ENCODE measurements around the gene EXD1.

Gene EXD1

DNA sequence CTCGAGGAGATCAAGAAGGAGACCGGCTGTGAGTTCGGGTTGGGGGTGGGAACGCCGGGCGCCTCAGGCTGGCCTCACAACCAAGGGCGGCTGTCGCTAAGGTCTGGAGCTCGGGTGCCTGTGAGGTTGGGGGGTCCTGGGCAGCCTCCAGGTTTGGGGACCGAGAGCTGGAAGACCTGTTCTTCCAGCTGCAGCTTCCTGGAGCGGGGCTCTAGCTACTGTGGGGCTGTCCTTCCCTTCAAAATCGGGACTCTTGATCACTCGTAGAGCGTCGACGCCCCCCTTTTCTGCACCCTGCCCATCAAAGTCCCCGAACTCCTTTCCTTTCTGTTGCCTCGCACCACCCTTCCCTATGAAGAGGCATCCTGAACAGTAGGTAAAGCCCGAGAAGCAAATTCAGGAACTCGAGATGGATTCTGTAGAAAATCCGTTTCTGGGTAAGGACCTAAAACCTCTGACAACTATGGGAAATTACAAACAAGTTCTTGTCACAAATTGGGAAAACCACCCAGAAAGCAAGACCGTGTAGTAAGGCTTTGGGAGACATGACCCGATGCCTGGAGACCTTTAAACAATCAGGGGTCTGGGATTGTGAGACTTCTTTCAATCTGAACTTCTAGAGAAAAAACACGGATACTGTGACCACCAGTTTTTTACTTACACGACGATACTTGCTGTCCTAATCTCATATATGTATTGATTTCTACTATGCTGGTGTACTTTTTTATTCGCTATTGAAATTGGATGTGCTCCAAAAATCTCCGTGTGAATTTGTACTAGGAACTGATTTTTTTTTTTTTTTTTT, 1.1 kb upstream of the EXD1 start:
- DNase-seq (ENCODE audit: low read depth in 4 of 4, low spot score in 1 of 4), result no peak

- DNase-seq (ENCODE audit: low read depth in 4 of 4, low spot score in 1 of 4), result no peak
Measured at GRCh38 chr15:41230345-41230649, 260 bp downstream of the EXD1 start.

DNA sequence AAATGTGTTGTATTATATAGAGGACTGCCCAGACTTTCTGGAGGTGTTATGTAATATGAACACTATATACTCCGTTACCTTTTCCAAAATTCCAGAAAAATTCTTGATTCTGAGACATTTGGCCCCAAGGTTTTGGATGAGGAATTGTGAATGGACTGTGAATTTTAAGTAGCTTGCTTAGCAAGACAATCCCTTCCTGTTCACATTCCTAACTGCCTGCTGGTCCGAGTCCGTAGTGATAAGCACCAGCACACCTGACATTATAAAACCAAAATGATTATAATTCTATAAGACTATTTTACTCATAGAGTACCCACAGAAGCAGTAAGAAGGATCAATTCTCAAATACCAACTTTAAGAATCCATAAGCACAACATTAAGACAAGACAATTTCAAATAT, 11.2 kb downstream of the EXD1 start:
- DNase-seq (ENCODE audit: low read depth in 4 of 4, low spot score in 1 of 4), result no peak

DNA sequence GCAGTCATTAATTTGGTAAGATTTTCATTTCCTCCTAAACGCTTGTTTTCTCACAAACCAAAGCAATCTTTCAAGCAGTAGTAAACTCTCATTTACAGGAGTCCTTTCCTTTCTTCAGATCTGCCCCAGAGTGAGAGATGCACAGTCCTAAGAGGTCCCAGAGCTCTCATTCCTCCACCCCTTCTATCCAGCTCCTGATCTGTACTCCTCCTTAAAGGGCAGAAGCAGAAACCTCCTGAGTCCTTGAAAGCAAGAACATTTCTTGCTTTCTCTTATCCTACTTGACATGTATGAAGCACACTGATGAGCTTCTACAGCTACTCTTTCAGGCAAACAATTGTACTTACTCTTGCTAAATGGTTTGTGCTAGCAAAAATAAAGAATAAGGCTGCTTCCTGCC, 11.7 kb downstream of the EXD1 start:
- no peak for DNase-seq (ENCODE audit: low read depth in 4 of 4, low spot score in 1 of 4)

DNA sequence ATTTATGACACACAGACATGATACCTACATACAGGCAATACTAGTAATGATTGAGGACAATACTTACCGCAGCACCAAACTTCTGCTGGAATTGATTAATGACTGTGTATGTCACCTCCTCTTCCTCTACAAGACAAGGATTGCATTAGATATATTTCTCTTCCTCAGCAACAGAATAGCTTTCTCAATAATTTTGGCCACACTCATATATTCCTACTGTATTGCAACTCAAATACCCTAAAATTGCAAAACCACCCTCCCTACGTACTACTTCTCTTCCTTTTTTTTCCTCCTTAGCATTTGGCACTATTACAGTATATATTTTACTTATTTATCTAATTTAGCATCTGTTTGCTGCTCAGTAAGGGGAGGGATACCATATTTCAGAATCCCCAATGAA, 14.8 kb downstream of the EXD1 start:
- no peak for DNase-seq (ENCODE audit: low read depth in 4 of 4, low spot score in 1 of 4)

DNA sequence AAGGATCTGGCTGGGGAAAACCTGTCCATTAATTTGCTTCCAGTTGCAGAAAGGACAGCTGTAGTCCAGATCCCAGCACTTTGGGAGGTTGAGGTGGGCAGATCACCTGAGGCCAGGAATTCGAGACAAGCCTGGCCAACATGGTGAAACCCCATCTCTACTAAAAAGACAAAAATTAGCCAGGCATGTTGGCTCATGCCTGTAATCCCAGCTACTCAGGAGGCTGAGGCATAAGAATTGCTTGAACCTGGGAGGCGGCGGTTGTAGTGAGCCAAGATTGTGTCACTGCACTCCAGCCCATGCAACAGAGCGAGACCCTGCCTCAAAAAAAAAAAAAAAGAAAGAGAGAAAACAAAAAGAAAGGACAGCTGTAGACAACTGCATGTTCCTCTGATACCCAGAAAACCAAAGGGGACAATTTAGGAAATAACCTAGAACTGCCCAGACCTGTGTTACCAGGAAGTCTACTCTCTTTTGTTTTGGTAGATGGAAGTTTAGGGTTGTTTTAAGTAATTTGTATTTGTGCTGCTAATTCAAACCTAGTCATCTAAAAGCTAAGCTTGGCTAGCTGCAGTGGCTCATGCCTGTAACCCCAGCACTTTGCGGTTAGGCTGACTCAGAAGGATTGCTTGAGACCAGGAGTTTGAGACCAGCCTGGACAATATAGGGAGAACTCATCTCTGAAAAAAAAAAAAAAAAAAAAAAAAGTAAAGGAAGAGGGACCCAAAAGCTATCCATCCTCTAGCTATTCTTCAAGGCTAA, 22.7 kb downstream of the EXD1 start:
- no peak for DNase-seq (ENCODE audit: low read depth in 4 of 4, low spot score in 1 of 4)

GRCh38 chr15:41205315-41205714, 25.2 kb downstream of the EXD1 start:
- DNase-seq (ENCODE audit: low read depth in 4 of 4, low spot score in 1 of 4), result no peak

GRCh38 chr15:41203395-41203794, 27.2 kb downstream of the EXD1 start:
- no peak for DNase-seq (ENCODE audit: low read depth in 4 of 4, low spot score in 1 of 4)

DNA sequence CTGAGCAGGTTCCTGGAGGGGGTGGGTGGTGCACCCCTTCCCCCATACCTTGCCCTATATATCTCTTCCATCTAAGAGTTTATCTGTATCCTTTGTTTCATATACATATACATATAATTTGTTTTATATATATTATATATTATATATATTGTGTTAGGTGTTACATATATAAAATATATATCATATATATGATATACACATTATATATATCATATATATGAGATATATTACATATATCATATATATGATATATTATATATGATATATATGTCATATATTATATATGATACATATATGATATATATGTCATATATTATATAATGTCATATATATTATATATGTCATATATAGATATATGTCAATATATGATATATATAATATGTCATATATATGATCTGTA, 31.1 kb downstream of the EXD1 start:
- no peak for DNase-seq (ENCODE audit: low read depth in 4 of 4, low spot score in 1 of 4)

GRCh38 chr15:41194444-41194843, 36.1 kb downstream of the EXD1 start:
- DNase-seq (ENCODE audit: low read depth in 4 of 4, low spot score in 1 of 4), result no peak

DNA sequence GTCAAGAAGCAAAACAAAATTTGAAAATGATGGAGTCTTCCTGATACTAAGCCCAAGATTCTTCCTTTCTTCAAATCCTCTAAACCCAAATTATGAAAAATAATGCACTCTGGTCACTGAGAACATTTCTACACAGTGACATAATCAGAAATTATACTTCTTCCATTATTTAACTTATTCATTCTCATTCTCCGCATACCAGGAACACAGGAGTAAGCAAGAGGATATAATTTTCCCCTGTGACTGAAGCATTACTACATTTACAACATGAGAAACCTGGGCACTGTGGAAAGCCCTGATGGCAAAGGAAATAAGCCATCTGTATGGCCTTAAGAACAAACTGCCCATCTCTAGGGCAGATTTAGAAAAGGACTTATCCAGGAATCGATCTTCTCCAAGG, 47.0 kb downstream of the EXD1 start:
- DNase-seq (ENCODE audit: low read depth in 4 of 4, low spot score in 1 of 4), result no peak

- DNase-seq (ENCODE audit: low read depth in 4 of 4, low spot score in 1 of 4), result no peak
Measured at GRCh38 chr15:41182266-41182665, 48.3 kb downstream of the EXD1 start.

DNA sequence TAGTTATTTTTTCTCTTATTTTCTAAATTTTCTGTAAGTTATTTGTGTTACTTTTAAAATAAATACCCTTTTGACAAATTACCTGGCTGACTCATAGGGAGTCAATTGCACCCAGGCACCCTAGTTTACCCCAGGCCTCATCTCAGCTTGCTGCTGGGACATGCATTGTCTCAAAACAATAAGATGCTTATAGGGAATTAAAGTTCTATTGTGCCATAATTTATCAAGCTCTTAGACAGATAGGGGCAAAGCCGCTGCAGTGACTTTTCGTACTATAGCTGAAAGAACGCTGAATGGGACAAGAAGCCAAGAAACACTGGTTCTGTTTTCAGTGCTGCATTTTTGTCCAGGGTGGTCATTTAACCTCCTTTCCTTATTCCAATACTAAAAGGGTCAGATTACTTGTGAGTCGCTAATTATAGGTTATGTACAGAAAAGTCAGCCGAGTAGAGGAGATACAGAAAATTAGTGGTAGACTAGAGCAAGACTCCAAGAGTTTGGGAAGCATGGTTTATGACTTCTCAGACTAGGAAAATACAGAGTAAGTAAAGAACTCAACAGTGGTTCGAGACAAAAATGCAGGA, 50.3 kb downstream of the EXD1 start:
- DNase-seq (ENCODE audit: low read depth in 4 of 4, low spot score in 1 of 4), result no peak

DNA sequence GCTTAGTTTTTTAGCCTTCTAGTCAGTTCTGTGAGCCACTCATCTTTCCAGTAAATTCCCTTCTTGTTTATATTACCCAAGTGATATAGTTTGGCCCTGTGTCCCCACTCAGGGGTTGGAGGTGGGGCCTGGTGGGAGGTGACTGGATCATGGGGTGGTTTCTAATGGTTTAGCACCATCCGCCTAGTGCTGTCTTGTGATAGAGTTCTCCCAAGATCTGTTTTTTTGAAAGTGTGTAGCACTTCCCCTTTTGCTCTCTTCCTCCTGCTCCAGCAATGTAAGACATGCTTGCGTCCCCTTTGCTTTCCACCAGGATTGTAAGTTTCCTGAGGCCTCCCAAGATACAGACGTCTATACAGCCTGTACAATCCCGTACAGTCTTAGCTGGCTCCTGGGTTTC, 60.8 kb downstream of the EXD1 start:
- DNase-seq (ENCODE audit: low read depth in 4 of 4, low spot score in 1 of 4), result no peak

DNA sequence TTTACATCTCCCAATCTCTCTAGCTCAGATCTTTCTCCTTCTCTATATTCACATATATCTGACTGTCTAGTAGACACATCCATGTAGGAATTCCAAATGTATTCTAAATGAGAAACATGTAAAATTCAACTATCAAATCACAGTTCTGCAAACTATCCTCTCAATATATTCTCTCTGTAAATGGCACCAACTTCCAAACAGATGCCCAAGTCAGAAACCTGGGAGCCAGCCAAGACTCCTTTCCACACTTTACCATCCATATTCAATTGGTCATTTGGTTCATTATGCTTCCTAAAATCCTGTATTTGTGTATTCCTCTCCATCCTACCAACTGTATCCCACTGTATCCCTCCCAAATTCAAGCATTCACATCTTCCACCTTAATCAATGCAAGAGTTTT, 61.5 kb downstream of the EXD1 start:
- no peak for DNase-seq (ENCODE audit: low read depth in 4 of 4, low spot score in 1 of 4)

- no peak for DNase-seq (ENCODE audit: low read depth in 4 of 4, low spot score in 1 of 4)
Measured at GRCh38 chr15:41161736-41162135, 68.8 kb downstream of the EXD1 start.

- no peak for DNase-seq (ENCODE audit: low read depth in 4 of 4, low spot score in 1 of 4)
Measured at GRCh38 chr15:41161336-41161735, 69.2 kb downstream of the EXD1 start.

DNA sequence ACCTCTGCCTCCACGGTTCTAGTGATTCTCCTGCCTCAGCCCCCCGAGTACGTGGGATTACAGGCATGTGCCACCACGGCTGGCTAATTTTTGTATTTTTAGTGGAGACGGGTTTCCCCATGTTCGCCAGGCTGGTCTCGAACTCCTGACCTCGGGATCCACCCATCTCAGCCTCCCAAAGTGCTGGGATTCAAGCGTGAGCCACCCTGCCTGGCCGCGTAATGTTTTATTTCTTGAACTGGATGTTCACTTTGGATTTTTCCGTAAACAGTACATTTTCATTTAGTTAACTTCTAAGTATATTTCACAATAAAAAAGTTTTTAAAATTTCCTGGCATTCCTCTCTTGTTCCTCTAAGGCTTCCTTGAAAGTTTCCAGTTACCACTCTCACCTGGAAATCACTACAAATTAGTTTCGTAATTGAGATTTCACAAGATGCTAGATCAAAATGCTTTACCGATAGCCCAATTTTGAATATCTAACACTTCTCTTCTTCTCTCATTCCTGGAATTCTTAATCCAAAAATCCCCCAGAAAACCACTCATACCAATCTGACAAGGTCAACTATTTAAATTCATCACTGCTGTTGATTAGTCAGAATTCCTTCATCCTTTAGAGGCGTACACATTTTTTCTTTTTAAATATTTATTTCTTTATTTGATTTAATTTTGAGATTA, 69.8 kb downstream of the EXD1 start:
- DNase-seq (ENCODE audit: low read depth in 4 of 4, low spot score in 1 of 4), result no peak

DNA sequence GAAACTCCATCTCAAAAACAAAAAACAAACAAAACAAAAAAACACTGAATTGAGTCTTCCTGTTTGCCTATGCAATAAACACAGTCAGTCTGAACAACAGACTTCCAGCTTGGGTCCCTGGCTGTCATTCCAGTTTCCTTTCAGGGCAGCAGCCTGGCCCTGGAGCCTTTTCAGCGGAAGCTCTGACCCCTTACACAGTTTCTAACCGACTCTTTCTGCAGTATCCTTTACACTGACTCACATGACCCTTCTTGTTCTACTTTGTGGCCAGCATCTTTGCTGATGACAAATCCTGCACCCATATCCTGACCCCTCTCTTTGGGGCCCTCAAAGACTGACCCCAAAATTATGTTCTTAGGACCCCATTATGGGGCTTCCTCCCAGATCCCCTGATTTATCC, 76.1 kb downstream of the EXD1 start:
- DNase-seq (ENCODE audit: low read depth in 4 of 4, low spot score in 1 of 4), result no peak

DNA sequence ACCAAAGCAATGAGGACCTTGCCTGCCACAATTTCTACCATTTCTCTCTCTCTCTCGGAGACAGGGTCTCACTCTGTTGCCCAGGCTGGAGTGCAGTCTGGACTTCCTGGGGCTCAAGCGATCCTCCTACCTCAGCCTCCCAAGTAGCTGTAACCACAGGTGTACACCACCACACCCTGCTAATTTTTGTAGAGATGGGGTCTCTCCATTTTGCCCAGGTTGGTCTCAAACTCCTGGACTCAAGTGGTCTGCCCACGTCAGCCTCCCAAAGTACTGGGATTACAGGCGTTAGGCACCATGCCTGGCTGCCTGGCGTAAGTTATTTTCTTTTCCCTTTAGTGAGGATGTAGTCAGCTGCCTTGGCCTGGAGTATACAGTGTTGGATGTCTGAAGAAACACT, 76.8 kb downstream of the EXD1 start:
- no peak for DNase-seq (ENCODE audit: low read depth in 4 of 4, low spot score in 1 of 4)

- no peak for DNase-seq (ENCODE audit: low read depth in 4 of 4, low spot score in 1 of 4)
Measured at GRCh38 chr15:41151451-41152005, 79.0 kb downstream of the EXD1 start.

GRCh38 chr15:41150279-41150678, 80.3 kb downstream of the EXD1 start:
- no peak for DNase-seq (ENCODE audit: low read depth in 4 of 4, low spot score in 1 of 4)

All from stimulated activated CD4-positive, alpha-beta T cell treated with anti-CD3 and anti-CD28 coated beads, Interleukin-1b, Interleukin-23, amount 100 ng/mL, for 24 hours (primary cell).